GM23248 (cell line): Measurements from ENCODE around the gene ZNF658.
"Not testable (repeated sequence)": the region's sequence is repeated elsewhere in the genome, so short reads cannot be mapped to it uniquely, and the experiment has no call there.

Experiments used
- EZH2 ChIP-seq: fragments of 200-600 bp; sonication (generic); IDR thresholded peaks from 2 replicates; pipeline ENCODE4 v1.6.1; 2018; ENCODE audit warnings: antibody characterized with exemption, mild to moderate bottlenecking; ENCODE audit not compliant: insufficient read depth, poor library complexity, severe bottlenecking
- EZH2phosphoT487 ChIP-seq: fragments of 200-600 bp; sonication (generic); IDR thresholded peaks from 2 replicates; pipeline ENCODE4 v1.6.1; 2018; ENCODE audit warnings: antibody characterized with exemption, moderate library complexity, mild to moderate bottlenecking, low read depth; ENCODE audit not compliant: insufficient read depth

GRCh38 chr9:66952576-66952975 is 52.1 kb downstream of the ZNF658 start:
- TF ChIP-seq EZH2, EZH2phosphoT487: not testable (repeated sequence)
